A673 (cell line): Measurements from ENCODE around the gene PPFIBP1. TPM values are rescaled to one million over a fixed set of nuclear protein-coding genes. Genes with fewer than 3 reads are reported as not detected.

ENCODE experiments used
- BruUV-seq: library from RNA; stranded (reverse); fragments of 400-500 nt; replicated peaks from 2 replicates; lab custom pipeline; 2021; lab: Mats Ljungman, UMichigan
- CTCF ChIA-PET: fragments of 300-600 bp; sonication (Branson Sonifier 250); formaldehyde crosslinking; loops from one replicate; lab custom pipeline; 2022; ENCODE audit warnings: antibody characterized with exemption; lab: Charles Lee
- POLR2A ChIA-PET: fragments of 300-600 bp; sonication (Branson Sonifier 250); formaldehyde crosslinking; loops from one replicate; lab custom pipeline; 2022; ENCODE audit warnings: antibody characterized with exemption; ENCODE audit not compliant: low non-redundant PET; lab: Charles Lee
- DNase-seq: peaks from one replicate; pipeline ENCODE4 v3.0.0-alpha.2; 2015; ENCODE audit warnings: low spot score
- H3K27ac ChIP-seq: fragments of 200-600 bp; sonication (generic); 2 replicates; pipeline ENCODE4 v1.5.1; 2016; ENCODE audit warnings: mixed run types, low read depth, mild to moderate bottlenecking, mixed read lengths, antibody characterized with exemption, low read length; ENCODE audit not compliant: poor library complexity, severe bottlenecking
- H3K27me3 ChIP-seq: fragments of 200-600 bp; sonication (generic); replicated peaks from 2 replicates; pipeline ENCODE4 v1.6.1; 2017; ENCODE audit warnings: mixed run types, low read depth, mild to moderate bottlenecking, mixed read lengths, antibody characterized with exemption, low read length; ENCODE audit not compliant: insufficient read depth, poor library complexity
- H3K36me3 ChIP-seq: fragments of 200-600 bp; sonication (generic); 2 replicates; pipeline ENCODE4 v1.6.1; 2016; ENCODE audit warnings: mixed run types, mild to moderate bottlenecking, mixed read lengths, antibody characterized with exemption, low read length; ENCODE audit not compliant: insufficient read depth, poor library complexity, severe bottlenecking
- H3K4me1 ChIP-seq: fragments of 200-600 bp; sonication (generic); 2 replicates; pipeline ENCODE4 v1.6.1; 2017; ENCODE audit warnings: mixed run types, mild to moderate bottlenecking, mixed read lengths, antibody characterized with exemption, low read length; ENCODE audit not compliant: insufficient read depth, poor library complexity, severe bottlenecking
- H3K4me3 ChIP-seq: fragments of 200-600 bp; sonication (generic); 2 replicates; pipeline ENCODE4 v1.5.1; 2016; ENCODE audit warnings: low read depth, mixed run types, mild to moderate bottlenecking, mixed read lengths, low read length; ENCODE audit not compliant: poor library complexity, severe bottlenecking
- H3K9me3 ChIP-seq: fragments of 200-600 bp; sonication (generic); 2 replicates; pipeline ENCODE4 v1.6.1; 2016; ENCODE audit warnings: mixed run types, low read depth, mild to moderate bottlenecking, mixed read lengths, antibody characterized with exemption, low read length; ENCODE audit not compliant: poor library complexity, severe bottlenecking
- CTCF ChIP-seq: fragments of 300-800, 200-600 bp; sonication (generic); conservative IDR thresholded peaks from 2 replicates; pipeline ENCODE4 v1.5.1; 2017; ENCODE audit warnings: low read depth, mild to moderate bottlenecking, antibody characterized with exemption, low read length, moderate library complexity, mixed read lengths
- EZH2 ChIP-seq: fragments of 200-600 bp; sonication (generic); IDR thresholded peaks from 2 replicates; pipeline ENCODE4 v1.6.1; 2017; ENCODE audit warnings: borderline replicate concordance, low read depth, mild to moderate bottlenecking, mixed read lengths, antibody characterized with exemption, low read length; ENCODE audit not compliant: poor library complexity, severe bottlenecking
- intact Hi-C: fragments of 100-400 bp; cut with micrococcal nuclease; formaldehyde crosslinking; loops from one replicate; pipeline ENCODE4 v1.10.0; 2022; ENCODE audit not compliant: unreplicated experiment
- total RNA-seq: library from RNA; stranded (reverse); gene quantifications from 2 replicates; pipeline ENCODE4 v1.2.3, GENCODE V29; 2021

The PPFIBP1 gene
- total RNA-seq, 1 experiment from 2014 or later: 41.2 TPM

GRCh38 chr12:27680619-27681018, 156.6 kb downstream of the PPFIBP1 start:
- TF ChIP-seq EZH2: no peak
- no peak for TF ChIP-seq CTCF
- no peaks in the 10 kb centered on the region for H3K27me3 ChIP-seq
- ChIA-PET POLR2A (no interaction called here), CTCF (no interaction called here)
- H3K4me1 ChIP-seq: no peaks in the 10 kb centered on the region
- no peak overlapping the region for H3K4me3 ChIP-seq
- H3K9me3 ChIP-seq: no peaks in the 10 kb centered on the region
- BruUV-seq: no TSS peak
- intact Hi-C loops: no loop called here
- peaks cover 5% of the 10 kb centered on the region for H3K36me3 ChIP-seq
- DNase-seq: no peak
- no peak overlapping the region for H3K27ac ChIP-seq

- no peaks in the 10 kb centered on the region for H3K9me3 ChIP-seq
- peaks cover 5% of the 10 kb centered on the region for H3K36me3 ChIP-seq
- H3K4me1 ChIP-seq: no peaks in the 10 kb centered on the region
- POLR2A ChIA-PET: no interaction called here
- H3K4me3 ChIP-seq: no peak overlapping the region
- no peak overlapping the region for H3K27ac ChIP-seq
- BruUV-seq: no TSS peak
- no peak for DNase-seq
- CTCF ChIA-PET: no interaction called here
- H3K27me3 ChIP-seq: no peaks in the 10 kb centered on the region
- TF ChIP-seq CTCF: no peak
- no peak for TF ChIP-seq EZH2
- intact Hi-C loops: no loop called here
Observed at GRCh38 chr12:27682534-27682933, 158.5 kb downstream of the PPFIBP1 start.

GRCh38 chr12:27685274-27685673, 161.3 kb downstream of the PPFIBP1 start:
- H3K36me3 ChIP-seq: peaks cover 5% of the 10 kb centered on the region

More at GRCh38 chr12:27685274-27685673, 161.3 kb downstream of the PPFIBP1 start:
- no peaks in the 10 kb centered on the region for H3K27me3 ChIP-seq
- no peaks in the 10 kb centered on the region for H3K4me1 ChIP-seq
- ChIA-PET CTCF (no interaction called here), POLR2A (no interaction called here)
- no TSS peak for BruUV-seq
- no peaks in the 10 kb centered on the region for H3K9me3 ChIP-seq
- no peak overlapping the region for H3K27ac ChIP-seq
- no peak for TF ChIP-seq CTCF
- no peak for TF ChIP-seq EZH2
- no peak for DNase-seq
- no peak overlapping the region for H3K4me3 ChIP-seq
- intact Hi-C loops: no loop called here
